ENCODE data around the gene BTRC. TPM values are rescaled to one million over a fixed set of nuclear protein-coding genes. Genes with fewer than 3 reads are reported as not detected.
A peak's percentile ranks its signal among the peaks of the same experiment; 100 is the strongest.

BTRC gene
- polyA plus RNA-seq, 6 donors from 2014 or later: 6.0 to 13.4 (median 8.3) TPM

- H3K36me3 Mint-ChIP-seq: no peaks in the 10 kb centered on the region
- H3K4me3 Mint-ChIP-seq: no peak overlapping the region
- DNase-seq (peak; percentile 36), ATAC-seq (ENCODE audit: low read depth in 2 of 2) (peak; percentile 82 to 86)
- no peaks in the 10 kb centered on the region for H3K27me3 Mint-ChIP-seq
- no peaks in the 10 kb centered on the region for H3K9me3 Mint-ChIP-seq
- H3K27ac Mint-ChIP-seq: peak overlapping the region in 2 of 6 donors; percentile 10 to 86
- no peaks in the 10 kb centered on the region for H3K4me1 Mint-ChIP-seq
These were observed 248.9 kb downstream of the BTRC start for GRCh38 chr10:101602761-101603398.

Other genes with a start within 250 kb of the BTRC start
- not detected for gene TLX1, start 222.9 kb upstream of the BTRC start, polyA plus RNA-seq (ENCODE audit: low read depth in 6 of 6)
- not detected for gene LBX1, start 124.7 kb upstream of the BTRC start, polyA plus RNA-seq (ENCODE audit: low read depth in 6 of 6)
- 10 to 100 TPM in 5 of 6 donors, under 1 TPM in 1; 0.98 to 16.2 (median 11.8) TPM for gene POLL, start 234.1 kb downstream of the BTRC start, polyA plus RNA-seq (ENCODE audit: low read depth in 6 of 6)
- gene DPCD, start 234.2 kb downstream of the BTRC start, polyA plus RNA-seq (ENCODE audit: low read depth in 6 of 6): 1 to 10 TPM in 3 of 6 donors, under 1 TPM in 2, not detected in 1; 0.37 to 2.8 (median 1.2) TPM